Effector CD8-positive, alpha-beta T cell (primary cell): ENCODE results near the gene C22orf23.
"Not testable (repeated sequence)": the region's sequence is repeated elsewhere in the genome, so short reads cannot be mapped to it uniquely, and the experiment has no call there.

ENCODE experiments used
- DNase-seq: peaks from one replicate; lab custom pipeline; 2025; lab: John Stamatoyannopoulos, UW

Gene C22orf23

DNA sequence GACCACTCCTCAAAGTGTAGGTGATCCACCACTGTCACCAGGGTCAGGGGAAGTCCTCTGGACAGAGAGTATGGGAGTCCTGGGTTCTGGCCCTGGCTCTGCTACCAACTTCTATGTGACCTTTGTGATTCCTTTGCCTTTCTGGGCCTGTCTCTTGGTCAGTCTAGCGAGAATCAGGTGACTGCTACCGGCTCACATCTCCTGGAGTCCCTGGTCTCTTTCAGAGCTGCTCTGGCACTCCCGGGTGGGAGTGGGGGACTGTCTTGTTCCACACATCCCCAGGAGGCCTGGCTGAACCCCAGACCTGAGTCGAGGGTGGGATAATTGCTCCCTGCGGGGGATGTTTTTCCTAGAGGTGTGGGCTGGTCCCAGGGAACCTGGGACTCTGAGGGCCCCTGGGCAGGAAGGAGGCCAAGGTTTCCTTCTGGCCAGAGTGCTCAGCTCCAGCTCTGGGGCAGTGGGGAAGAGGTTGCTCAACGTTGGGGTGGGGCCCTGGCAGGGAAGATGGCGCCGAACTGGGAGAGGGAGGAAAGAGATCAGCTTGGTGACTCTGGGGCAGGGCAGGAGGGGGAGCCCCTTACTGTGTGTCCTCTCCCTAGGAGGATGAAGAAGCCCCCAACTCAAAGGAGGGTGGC, 28.9 kb upstream of the C22orf23 start:
- no peak for DNase-seq

DNA sequence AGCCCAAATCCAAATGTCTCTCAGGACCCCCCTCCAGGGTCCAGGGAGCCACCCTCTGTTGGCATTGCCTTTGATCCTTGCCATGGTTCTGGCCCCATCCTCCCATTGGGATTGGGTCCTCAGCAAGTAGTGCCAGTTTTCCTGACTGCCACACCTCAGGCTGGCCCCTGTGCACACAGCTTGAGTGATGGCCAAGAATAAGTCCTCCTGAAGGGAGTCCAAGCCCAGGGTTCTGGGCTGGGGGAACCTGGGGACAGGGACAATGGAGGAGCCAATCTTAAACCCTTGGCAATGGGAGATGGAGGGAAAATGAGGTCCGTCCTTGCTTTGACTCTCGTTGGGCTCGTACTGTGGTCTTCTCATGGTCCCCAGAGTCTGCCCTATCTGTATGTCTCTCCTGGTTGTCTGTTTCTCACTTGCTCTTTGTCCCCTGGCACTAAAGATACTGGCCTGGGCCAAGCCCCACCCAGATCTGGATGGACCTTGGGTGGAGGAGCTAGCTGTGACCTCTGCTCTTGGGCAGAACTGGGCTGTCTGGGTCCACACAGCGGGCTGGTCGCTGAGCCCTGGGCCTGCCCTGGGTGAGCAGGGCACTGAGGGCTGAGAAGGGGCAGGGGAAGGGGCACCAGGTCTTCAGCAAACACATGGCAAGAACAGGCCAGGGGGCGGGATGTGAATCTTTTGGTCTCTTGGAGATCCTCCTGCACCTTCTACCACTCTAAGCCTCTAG, 28.0 kb upstream of the C22orf23 start:
- DNase-seq = no peak

DNA sequence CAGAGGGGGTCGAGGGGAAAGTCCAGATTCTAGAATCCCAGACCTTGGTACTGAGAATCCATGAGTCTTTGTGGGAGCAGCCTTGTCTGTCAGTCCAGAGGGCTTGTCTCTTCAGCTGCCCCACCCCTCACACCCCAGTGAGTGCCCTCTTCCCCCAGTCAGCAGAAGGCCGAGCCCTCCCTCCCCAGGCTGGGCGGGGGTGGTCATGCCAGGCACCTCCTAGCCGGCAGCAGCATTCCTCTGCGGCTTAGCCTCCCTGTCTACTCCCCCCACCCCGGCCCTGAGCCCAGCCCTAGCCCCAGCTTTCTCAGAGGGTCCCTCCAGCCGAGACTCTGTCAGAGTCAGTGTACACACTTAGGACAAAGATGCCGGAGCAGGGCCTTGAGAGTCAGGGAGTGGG, 26.4 kb upstream of the C22orf23 start:
- DNase-seq = no peak

DNA sequence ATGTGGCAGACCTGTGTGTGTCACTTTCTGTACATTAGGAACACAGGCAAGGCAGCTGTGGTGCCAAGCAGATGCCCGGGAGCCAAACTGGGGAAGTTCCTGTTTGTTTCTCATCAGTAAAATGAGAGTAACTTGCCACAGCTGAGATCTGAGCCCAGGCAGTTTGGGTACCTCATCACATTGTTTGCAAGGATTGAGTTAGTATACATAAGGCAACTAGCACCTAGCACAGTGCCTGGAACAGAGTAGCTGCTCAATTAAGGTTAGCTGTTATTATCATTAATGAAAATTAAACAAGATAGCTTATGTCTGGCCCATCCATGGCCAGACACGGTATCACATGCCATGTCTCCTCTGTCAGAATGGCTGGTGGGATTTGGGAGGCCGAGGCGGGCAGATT, 23.1 kb upstream of the C22orf23 start:
- DNase-seq = no peak

DNA sequence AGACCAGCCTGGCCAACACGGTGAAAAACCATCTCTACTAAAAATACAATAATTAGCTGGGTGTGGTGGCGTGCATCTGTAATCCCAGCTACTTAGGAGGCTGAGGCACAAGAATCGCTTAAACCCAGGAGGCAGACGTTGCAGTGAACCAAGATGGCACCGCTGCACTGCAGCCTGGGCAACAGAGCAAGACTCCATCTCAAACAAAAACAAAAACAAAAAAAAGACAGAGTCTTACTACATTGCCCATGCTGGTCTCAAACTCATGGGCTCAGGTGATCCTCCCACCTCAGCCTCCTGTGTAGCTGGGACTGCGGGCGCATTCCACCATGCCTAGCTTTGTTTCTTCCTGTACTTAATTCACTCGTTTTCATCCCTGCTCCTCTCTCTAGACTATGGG, 22.6 kb upstream of the C22orf23 start:
- DNase-seq = not testable (repeated sequence)

DNA sequence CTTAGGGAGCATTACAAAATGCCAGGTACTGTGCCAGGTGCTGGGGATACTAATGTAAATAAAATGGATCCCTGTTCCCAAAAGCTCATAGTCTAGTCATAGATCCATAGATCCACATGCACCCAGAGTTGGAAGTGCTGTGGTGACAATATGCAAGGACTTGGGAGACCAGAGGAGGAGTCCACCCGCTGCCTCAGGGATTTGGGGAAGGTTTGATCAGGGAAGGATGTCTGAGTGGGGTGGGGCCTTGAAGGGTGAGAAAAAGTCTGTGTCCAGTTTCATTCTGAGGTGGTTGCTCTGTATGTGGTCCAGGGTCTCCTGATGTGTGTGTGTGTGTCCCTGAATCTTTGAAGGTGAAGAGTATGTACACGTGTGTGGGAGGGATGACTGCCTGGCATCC, 21.8 kb upstream of the C22orf23 start:
- no peak for DNase-seq

DNA sequence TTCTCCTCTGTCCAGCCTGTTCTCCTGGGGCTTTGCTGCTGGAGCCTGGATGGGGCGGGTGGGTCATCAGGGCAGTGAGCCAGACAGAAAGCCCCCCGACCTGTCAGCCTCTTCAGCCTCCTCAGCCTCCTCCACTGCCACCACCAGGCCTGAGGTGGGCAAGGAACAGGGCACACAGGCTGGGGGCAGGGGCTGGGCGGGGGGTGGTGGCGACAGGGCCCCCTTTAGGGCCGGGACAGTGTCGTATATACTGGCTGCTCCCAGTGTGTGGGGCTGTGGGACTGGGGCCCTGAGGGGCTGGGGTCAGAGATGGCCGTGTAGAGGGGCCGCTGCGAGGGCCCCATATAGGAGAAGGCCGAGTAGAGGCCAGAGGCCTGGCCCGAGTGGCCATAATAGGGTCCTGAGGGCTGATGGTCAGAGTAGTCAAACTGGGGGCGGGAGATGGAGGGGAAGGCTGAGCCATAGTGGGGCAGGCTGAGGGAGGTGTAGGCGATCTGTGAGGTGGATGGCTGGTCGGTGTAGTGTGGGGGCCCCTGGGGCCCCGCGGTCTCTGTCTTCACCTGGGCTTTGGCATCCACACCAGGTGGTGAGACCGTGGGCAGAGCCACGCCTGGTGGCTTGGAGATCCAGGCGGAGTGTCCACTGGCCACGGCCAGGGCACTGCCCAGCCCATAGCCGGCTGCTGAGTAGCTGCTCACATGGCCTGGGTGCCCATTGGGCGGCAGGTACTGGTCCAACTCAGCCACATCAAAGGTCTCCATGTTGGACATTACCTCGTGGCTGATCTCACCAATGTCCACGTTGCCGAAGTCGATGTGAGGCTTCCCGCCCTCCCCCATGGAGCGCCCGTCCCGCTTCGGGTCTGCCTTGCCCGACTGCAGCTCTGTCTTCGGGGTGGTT, 20.1 kb upstream of the C22orf23 start:
- no peak for DNase-seq

DNA sequence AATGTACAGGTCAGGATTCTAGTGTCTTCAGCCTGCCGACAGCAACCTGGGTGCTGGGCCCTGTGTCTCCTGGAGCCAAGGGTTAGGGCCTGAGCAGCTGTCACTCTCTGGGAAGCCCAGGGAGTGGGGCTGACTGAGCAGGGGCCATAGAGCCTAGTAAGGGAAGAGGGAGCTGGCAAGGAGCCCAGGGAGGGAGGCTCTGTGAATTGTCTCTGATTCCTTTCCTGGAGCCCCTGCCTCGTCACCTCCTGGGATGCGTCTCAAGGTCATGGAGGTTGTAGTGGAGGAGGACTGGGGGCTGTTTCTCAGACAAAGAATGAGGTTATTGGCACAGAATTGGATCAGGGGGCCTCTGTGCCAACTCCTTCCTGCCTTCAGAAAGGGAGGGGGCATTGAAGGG, 19.1 kb upstream of the C22orf23 start:
- DNase-seq = no peak

DNA sequence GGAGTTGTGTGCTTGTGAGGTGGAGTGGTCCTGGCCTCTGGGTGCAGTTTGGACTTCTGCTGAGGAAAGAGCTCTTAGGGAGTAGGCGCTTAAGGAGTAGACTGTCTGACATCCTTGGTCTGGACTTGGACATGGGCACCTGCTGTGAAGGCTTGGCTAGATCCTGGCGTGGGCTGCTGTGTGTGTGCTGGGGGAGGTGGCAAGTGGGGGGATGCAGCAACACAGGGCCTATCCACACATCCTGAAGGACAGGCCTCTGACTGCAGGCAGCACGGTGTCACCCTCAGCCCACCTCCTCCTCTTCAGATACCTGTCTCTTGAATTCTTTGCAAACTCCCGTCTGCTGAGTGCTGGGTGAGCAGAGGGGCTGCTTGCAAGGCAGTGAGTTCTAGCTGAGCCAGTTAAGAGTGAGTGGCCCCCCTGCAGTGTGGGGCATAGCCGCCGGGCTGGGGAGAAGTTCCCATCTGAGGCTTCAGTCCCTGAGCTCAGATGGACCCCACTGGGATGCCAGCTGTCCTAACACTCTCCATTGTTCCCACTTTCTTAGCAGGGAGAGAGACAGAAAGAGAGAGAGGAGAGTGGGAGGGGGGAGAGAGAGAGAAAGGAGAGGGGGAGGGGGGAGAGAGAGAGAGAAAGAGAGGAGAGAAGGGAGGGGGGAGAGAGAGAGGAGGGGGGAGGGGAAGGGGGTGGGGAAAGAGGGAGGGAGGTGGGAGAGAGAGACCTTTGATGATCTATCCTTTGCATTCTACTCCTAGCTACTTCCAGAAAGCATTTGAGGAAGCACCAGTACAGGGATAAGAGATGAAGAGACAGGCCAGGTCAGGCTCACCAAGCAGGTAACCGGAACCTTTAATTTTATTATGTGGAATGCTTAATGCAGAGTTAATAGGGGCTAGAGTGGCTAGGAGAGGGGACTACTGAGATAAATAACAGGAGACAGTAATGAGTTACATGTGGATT, 18.4 kb upstream of the C22orf23 start:
- DNase-seq = no peak

DNA sequence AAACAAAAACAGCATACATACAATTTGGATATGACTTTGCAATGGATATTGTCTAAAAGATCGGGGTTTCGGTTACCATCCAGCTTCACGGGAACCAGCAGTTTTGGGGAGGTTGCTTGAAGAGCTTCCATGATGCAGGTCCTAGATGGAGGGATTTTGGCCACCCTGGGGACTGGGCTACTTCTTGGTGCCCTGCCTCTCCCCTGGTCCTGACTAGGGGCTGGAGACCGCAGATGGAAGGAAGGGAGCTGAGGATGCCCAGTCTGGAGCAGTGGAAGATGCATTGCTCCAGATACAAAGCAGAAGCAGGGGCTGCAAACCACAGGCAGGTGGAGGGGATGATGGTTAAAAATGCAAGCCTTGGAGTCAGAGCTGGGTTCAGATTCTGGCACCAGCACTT, 17.5 kb upstream of the C22orf23 start:
- no peak for DNase-seq

DNA sequence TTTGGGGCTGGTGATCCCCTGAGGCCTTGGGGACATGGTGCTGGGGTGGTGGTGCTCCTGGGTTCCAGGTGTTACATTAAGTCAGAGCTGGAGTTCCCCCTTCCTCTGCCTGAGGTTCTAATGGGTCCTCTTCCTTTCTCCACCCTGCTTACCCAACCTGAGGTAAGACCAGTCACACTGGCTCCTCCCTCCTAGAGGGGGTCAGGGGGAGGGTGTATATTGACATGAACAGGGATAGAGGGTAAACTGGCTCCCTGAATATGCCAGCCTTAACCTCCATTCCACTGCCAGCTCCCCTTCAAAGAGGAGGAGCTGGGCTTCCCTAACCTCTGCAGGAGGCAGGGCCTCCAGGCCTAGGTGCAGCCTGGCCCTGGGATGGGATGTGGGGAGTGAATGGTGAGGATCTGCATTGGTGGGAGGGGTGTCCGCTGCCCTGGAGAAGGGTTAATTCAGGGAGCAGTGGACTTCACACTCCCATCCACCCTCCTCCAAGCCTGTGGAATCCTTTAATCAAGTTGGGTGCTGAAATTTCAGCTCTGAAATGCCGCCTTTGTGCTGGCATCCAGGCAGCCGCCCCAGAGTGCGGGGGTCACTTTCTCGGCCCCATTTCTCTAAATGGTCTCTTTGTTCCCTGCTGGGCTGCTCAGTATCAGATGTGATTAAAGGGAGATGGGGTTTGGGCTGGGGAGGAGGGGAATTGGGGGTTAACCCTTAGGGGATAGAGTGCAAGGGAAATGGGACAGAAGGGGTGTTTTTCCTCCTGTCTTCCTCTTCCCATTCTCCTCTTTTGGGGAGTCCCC, 15.3 kb upstream of the C22orf23 start:
- DNase-seq = no peak

DNA sequence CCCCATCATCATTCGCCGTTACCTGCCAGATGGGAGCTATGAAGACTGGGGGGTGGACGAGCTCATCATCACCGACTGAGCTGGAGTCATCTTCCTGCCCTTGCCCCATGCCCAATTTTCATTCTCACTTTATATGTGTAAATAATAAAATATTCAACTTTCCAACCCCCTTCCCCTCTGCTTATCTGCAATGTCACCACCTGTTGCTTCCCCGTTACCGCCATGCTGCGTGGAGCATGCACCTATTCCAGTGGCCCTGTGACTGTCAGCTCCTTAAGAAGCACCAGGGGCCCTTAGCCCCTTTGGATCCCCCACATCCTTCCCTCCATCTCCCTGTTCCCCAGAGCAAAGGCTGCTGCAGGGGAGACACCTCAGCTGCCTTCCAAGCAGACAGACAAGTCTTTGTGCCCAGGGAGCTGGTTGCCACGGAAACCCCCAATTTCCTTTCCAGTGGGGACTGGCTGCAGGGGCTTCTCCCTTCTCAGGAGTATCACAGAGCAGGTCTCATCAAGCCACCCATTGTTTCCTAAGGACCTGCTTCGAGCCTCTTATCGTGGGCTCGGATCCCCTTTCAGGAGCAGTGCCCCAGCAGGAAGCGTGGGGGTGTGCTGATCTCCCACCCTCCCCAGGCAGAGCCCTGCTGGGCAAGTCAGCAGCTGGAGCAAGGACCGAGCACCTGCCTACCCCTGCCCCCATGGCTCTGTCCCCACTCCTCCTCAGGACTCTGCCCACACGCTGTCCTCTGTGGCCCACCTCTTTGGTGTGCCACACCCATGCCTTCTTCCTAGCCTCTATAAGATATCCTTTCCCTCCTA, 14.4 kb upstream of the C22orf23 start:
- no peak for DNase-seq

DNA sequence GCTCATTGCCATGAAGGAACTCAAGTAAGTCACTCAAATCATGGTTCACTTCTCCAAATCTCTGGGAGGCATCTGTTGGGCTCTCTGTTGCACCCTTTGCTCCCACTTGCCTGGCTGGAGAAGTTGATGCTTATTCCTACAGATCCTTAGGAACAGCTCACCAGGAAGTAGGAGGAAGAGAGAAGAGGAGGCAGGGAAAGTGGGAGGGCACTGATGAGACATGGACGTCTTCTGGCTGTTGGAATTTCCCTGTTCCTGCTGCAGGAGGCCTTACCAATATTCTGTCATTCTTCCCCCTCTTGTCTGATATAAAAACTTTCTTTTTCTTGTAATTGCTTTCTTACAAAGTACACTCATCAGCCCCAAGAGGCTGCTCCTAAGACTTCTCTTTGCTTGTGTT, 13.7 kb upstream of the C22orf23 start:
- no peak for DNase-seq

DNA sequence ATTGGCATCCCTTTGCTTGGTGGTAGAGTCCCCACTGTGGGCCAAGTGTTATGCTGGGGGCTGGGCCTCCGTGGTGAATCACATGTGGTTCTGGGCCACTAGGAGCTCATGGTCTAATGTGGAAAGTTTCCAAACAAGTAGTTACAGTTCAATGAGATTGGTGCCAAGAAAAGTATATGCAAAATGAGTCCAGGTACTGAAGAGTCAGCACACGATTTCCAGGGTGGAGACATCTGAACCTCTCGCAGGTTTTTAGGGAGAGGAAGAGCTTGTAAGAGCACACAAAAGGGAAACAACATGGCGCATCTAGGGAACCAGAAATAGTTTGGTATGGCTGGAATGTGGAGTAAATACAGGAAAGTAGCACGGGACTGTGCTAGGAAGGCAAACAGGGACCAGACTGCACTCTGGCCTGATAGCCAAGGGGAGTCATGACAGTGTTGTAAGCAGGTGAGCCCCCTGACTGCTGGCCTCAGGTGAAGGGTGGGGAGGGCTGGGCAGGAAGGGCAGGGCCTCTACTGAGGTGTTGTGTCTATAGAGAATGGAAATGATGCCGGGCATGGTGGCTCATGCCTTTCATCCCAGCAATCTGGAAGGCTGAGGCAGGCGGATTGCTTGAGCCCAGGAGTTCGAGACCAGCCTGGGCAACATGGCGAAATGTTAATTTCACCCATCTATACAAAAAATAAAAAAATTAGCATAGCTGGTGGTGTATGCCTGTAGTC, 12.7 kb upstream of the C22orf23 start:
- no peak for DNase-seq

DNA sequence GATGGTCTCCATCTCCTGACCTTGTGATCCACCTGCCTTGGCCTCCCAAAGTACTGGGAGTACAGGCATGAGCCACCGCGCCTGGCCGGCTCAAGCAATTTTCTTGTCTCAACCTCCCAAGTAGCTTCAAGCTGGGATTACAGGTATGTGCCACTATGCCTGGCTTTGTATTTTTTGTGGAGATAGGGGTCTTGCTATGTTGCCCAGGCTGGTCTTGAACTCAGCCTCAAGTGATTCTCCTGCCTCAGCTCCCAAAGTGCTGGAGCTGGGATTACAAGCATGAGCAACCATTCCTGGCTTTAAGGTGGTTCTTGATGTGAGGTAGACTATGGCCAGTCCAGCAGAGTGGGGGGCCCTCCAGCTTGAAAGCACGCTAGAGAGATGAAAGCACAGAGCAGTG, 7.7 kb upstream of the C22orf23 start:
- no peak for DNase-seq

DNA sequence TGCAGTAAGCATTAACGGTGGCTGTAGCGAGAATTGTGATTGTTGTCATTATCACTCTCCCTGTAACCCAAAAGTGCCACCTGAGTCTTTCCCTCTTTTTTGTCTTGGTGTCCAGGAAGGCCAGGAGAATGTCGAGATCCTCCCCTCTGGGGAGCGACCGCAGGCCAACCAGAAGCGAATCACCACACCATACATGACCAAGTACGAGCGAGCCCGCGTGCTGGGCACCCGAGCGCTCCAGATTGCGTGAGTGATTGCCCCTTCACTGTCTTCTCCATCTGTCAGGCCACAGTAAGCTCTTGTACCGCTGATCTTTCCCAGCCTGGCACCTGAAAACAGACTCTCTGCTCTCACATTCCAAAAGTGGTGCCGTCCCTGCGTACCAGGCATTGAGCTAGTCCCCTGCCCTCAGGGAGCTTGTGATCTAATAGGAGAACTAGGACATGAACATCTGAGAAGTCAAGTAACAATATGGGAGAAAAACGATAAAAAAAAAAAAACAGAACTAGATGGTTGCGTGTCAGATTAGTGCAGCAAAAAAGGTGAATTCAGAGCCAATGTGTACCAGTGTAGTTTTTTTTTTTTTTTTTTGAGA, 5.9 kb upstream of the C22orf23 start:
- no peak for DNase-seq

DNA sequence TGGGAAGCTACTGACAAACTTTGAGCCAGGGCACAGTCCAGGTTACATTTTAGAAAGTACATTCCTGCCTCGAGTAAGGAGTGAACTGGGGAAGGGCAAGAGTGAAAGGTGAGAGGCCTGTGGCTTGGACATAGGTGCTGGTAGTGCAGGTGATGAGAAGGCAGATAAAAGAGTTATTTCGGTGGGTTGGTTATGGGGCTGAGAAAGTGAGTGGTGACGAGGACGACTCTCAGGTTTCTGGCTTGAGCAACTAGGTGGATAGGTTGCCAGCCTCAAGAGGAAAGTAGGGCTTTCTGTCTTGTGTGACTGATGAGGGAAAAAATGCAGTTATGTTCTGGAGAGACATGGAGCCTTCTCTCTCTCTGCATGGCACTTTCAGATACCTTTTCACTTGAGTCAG, 3.8 kb upstream of the C22orf23 start:
- no peak for DNase-seq

DNA sequence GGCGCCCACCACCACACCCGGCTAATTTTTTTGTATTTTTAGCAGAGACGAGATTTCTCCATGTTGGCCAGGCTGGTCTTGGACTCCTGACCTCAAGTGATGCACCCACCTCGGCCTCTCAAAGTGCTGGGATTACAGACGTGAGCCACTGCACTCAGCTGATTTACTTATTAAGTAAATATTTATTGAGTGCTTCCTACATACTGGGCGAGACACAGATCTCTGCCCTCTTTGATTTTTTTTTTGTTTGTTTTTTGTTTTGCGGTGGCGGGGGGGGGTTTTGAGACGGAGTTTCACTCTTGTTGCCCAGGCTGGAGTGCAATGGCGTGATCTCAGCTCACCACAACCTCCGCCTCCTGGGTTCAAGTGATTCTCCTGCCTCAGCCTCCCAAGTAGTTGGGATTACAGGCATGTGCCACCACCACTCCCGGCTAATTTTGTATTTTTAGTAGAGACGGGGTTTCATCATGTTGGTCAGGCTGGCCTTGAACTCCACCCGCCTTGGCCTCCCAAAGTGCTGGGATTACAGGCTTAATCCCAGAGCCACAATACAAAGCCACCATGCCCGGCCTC, 2.5 kb upstream of the C22orf23 start:
- not testable (repeated sequence) for DNase-seq

DNA sequence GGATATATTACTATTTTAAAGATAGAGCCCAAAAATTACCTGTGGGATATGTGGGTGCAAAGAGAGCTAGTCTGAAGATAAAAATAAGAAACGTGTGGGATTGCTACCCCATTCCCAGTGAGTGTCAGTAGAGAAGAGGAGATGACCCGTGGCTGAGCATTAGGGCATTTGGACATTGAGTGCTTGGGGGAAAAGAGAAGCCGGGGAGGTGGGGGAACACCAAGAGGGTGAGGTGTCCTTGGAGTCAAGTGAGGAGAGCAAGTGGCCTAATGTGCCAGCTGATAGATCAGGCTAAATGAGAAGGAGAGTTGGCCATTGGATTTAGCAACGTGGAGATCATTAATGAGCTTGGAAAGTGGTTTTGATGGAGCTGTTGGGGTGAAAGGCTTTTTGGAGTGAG, 1.3 kb upstream of the C22orf23 start:
- DNase-seq = no peak
